Activated naive CD4-positive, alpha-beta T cell treated with anti-CD3 and anti-CD28 coated beads, Interleukin-2, amount 10 ng/mL, durations not matched to agents 7 days and 5 days (primary cell): Measurements from ENCODE around the gene VWA3B.

Source experiments
- CTCF ChIA-PET: fragments of 350-600 bp; sonication (Branson Sonifier 250); formaldehyde crosslinking; loops from one replicate; lab custom pipeline; 2021; ENCODE audit warnings: antibody characterized with exemption; lab: Charles Lee
- DNase-seq: peaks from one replicate; pipeline ENCODE4 v3.0.0-alpha.2; 2020
- H3K27ac Mint-ChIP-seq: one replicate; pipeline ENCODE4 v1.8.0; 2021; ENCODE audit warnings: mild to moderate bottlenecking, moderate library complexity, mixed read lengths
- H3K27me3 Mint-ChIP-seq: one replicate; pipeline ENCODE4 v1.8.0; 2021; ENCODE audit warnings: mild to moderate bottlenecking, mixed read lengths
- H3K36me3 Mint-ChIP-seq: one replicate; pipeline ENCODE4 v1.8.0; 2021; ENCODE audit warnings: mixed read lengths
- H3K4me1 Mint-ChIP-seq: one replicate; pipeline ENCODE4 v1.8.0; 2021; ENCODE audit warnings: mixed read lengths
- H3K4me3 Mint-ChIP-seq: one replicate; pipeline ENCODE4 v1.8.0; 2021; ENCODE audit warnings: mild to moderate bottlenecking, moderate library complexity, mixed read lengths
- H3K9me3 Mint-ChIP-seq: one replicate; pipeline ENCODE4 v1.8.0; 2021; ENCODE audit warnings: mixed read lengths

Gene VWA3B

DNA sequence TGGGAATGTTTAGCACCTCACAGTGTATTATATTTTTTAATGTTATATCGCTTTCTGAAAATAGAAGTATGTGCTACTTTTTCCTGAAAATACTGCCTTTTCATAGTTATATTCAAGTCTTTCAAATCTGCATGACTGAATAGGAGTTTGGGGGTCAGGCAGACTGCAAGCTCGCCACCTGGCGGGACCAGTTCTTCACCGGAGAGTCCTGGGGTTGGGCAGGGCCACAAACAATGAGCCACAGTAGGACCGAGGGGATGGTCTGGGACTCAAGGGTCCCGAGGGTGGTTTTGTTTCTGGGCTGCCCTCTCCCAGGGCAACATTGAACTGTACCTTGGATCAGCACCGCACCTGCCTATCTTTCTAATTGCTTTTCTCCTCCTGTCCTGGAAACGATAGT, 70.6 kb downstream of the VWA3B start:
- Mint-ChIP-seq H3K9me3 (no peaks in the 10 kb centered on the region), H3K27me3 (peaks cover 25% of the 10 kb centered on the region), H3K4me1 (no peaks in the 10 kb centered on the region), H3K4me3 (no peak overlapping the region), H3K27ac (no peak overlapping the region), H3K36me3 (no peaks in the 10 kb centered on the region)
- no peak for DNase-seq
- CTCF ChIA-PET: no interaction called here

DNA sequence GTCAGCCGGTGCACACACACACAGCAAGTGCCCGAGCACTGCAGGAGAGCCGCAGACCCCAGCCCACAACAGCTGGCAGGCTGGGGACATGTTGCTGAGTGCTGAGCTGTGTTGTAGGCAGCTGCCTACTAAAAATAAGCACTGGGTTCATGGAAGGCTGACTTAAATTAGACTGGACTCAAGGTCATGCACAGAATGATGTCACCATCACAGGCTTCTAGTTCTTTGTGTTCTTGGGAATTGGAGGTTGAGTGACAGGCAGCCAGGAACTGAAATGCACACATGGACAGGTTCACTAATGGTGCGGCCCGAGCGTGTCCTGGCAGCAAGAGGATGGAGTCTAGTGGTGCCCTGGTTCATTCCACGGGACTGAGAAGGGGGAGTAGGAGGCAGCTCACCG, 71.3 kb downstream of the VWA3B start:
- Mint-ChIP-seq H3K36me3 (no peaks in the 10 kb centered on the region), H3K4me1 (no peaks in the 10 kb centered on the region), H3K27me3 (peaks cover 25% of the 10 kb centered on the region), H3K9me3 (no peaks in the 10 kb centered on the region), H3K27ac (no peak overlapping the region), H3K4me3 (no peak overlapping the region)
- CTCF ChIA-PET: no interaction called here
- no peak for DNase-seq

DNA sequence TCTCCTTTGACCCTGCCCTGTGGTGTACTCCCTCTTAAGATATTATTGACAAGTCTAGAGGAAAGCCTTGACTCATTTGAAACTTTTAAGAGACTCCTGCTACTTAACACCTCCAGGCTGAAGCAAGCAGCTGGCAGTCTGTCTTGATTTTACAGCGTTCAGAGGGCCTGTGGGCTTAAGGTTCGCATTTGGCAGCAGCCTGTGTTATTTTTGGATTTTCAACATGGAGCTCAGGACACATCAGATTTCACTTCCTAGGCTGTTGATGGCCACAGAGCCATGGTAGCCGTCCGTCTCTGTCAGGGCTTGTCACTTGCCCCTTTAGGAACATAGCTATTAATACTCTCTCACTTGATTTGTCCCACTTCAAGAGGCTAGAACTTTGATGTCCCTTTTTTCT, 73.6 kb downstream of the VWA3B start:
- no peaks in the 10 kb centered on the region for H3K9me3 Mint-ChIP-seq
- no peak overlapping the region for H3K27ac Mint-ChIP-seq
- peaks cover 17% of the 10 kb centered on the region for H3K27me3 Mint-ChIP-seq
- H3K4me3 Mint-ChIP-seq: no peak overlapping the region
- CTCF ChIA-PET: no interaction called here
- no peaks in the 10 kb centered on the region for H3K36me3 Mint-ChIP-seq
- H3K4me1 Mint-ChIP-seq: no peaks in the 10 kb centered on the region
- DNase-seq: no peak

DNA sequence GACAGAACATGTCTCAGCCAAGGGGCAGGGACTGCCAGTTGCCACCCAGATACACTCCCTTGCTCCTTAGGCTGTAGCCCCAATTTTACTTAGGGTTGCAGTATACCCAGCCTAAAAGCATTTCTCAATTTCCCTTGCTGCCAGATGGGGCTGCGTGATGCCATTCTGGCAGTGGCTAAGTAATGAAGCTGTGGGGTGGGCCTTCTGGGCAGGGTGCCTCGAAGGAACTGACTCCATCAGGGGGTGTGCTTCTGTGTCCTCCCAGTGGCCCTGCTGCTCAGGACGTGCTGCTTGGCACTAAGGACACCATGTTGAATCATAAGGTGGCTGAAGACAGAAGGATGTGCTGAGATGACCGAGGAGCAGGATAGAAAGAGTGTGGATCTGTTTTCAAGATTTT, 74.2 kb downstream of the VWA3B start:
- no peak overlapping the region for H3K27ac Mint-ChIP-seq
- no peaks in the 10 kb centered on the region for H3K4me1 Mint-ChIP-seq
- CTCF ChIA-PET: no interaction called here
- H3K36me3 Mint-ChIP-seq: no peaks in the 10 kb centered on the region
- no peaks in the 10 kb centered on the region for H3K9me3 Mint-ChIP-seq
- H3K27me3 Mint-ChIP-seq: peaks cover 18% of the 10 kb centered on the region
- DNase-seq: no peak
- H3K4me3 Mint-ChIP-seq: no peak overlapping the region

DNA sequence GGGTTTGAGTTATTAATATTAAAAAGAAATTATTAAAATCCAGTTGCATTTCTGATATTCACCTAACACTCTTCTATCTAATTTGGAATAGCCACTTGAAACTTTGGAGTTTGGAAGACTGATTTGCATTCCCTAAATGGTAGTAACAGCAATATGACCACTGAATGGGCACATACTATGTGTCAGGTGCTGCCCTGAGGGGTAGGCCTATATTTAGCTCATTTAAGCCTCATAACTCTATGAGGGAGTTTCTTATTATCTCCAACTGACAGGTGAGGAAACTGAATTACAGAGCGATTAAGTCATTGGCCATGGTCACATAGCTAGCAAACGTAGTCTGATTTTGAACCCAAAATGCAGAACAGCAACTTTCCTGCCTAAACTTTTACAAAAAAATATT, 77.3 kb downstream of the VWA3B start:
- no peaks in the 10 kb centered on the region for H3K36me3 Mint-ChIP-seq
- no peak overlapping the region for H3K27ac Mint-ChIP-seq
- H3K27me3 Mint-ChIP-seq: peaks cover 19% of the 10 kb centered on the region
- H3K9me3 Mint-ChIP-seq: no peaks in the 10 kb centered on the region
- CTCF ChIA-PET: no interaction called here
- H3K4me1 Mint-ChIP-seq: no peaks in the 10 kb centered on the region
- no peak overlapping the region for H3K4me3 Mint-ChIP-seq
- DNase-seq: no peak

DNA sequence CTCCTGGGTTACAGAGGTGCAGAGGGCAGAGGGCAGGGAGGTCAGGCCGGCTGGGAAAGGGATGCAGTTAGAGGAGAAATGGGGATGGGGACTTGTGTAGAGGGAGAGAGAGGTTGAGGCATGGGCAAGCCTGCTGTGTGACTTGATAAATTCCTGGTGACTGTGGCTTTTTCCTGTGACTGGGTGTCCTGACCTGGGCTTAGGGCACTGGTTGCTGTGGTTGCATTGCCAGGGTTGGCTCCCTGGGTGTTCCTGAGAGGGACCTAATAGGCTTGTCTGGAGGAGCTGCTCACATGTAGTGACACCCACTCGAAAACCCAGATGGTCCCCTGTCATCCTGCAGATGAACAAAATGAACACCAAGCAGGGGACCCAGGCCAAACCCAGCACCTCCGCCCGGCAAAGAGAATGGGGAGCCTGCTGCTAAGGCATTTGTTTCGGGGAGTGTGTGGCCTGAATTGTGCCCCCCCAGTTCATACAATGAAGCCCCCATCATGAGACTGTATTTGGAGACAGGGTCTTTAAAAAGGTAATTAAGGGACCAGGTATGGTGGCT, 78.6 kb downstream of the VWA3B start:
- no peak for DNase-seq
- peak overlapping the region; percentile 63 for H3K27ac Mint-ChIP-seq
- H3K4me1 Mint-ChIP-seq: no peaks in the 10 kb centered on the region
- H3K27me3 Mint-ChIP-seq: peaks cover 16% of the 10 kb centered on the region
- H3K9me3 Mint-ChIP-seq: no peaks in the 10 kb centered on the region
- H3K4me3 Mint-ChIP-seq: no peak overlapping the region
- CTCF ChIA-PET: no interaction called here
- H3K36me3 Mint-ChIP-seq: no peaks in the 10 kb centered on the region

DNA sequence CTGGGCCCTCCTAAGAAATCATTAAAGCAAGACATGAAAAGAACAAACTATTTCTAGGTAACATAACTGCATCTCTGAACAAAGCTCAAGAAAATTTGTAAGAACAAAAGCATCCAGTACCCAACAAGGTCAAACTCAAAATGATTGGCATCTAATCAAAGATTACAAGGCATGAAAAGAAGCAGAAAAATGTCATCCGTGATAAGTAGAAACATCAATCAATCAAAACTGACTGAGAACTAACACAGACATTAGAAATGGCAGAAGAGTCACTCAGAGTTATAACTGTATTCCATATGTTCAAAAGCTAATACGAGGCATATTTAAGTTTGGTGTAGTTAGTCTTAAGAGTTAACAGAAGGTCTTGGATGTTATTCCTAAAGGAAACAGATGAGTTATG, 80.9 kb downstream of the VWA3B start:
- Mint-ChIP-seq H3K4me3 (no peak overlapping the region), H3K27me3 (peaks cover 32% of the 10 kb centered on the region), H3K9me3 (no peaks in the 10 kb centered on the region), H3K36me3 (no peaks in the 10 kb centered on the region), H3K4me1 (no peaks in the 10 kb centered on the region), H3K27ac (no peak overlapping the region)
- DNase-seq: no peak
- CTCF ChIA-PET: interaction anchor here (0.6 kb wide), 1 partner anchor 16 kb away, joined by 3 read pairs; no protein-coding TSS in a partner anchor

DNA sequence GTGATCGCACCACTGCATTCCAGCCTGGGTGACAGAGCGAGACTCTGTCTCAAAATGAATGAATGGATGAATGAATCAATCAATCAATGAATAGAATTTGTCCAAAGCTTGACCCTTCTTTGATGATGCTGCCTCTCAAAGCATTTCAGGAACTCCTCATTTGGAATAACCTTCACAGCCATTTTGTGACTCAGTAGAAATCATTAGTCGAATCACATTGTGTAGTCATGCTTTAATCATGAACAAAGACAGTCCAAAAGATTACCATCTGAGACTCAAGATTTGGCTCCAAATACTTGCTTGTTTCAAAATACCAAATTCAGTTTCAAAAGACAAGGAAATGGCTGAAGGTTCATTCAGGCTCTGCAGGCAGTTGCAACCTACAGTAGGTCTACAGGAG, 83.1 kb downstream of the VWA3B start:
- H3K4me1 Mint-ChIP-seq: no peaks in the 10 kb centered on the region
- H3K4me3 Mint-ChIP-seq: no peak overlapping the region
- H3K27me3 Mint-ChIP-seq: peaks cover 38% of the 10 kb centered on the region
- H3K9me3 Mint-ChIP-seq: no peaks in the 10 kb centered on the region
- no peak for DNase-seq
- no peak overlapping the region for H3K27ac Mint-ChIP-seq
- CTCF ChIA-PET: no interaction called here
- no peaks in the 10 kb centered on the region for H3K36me3 Mint-ChIP-seq

DNA sequence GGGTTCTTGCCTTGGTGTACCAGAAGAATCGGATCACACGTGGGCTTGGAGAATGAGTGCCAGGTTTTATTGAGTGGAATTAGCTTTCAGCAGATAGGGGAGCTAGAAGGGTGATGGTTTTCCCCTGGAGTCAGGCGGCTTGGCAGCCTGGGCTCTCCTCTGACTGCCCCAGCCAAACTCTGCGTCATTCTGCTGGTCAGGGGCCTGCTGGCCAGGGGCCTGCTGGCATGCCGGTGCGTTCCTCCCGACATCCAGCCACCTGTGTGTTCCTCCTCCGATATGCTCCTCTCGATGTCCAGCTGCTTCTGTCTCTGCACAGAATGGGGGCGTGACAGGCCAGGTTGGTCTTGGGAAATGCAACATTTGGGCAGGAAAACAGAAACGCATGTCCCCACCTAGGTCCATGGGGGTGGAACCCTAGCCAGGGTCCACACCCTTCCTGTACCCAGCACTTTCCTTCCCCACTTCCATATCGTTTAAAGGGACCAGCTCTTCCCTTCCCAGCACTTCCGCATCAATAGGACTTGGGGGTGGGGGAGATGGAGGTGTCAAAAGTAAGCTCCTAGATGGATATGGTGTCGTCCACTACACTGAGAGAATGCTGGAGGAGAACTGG, 85.3 kb downstream of the VWA3B start:
- H3K4me1 Mint-ChIP-seq: no peaks in the 10 kb centered on the region

DNA sequence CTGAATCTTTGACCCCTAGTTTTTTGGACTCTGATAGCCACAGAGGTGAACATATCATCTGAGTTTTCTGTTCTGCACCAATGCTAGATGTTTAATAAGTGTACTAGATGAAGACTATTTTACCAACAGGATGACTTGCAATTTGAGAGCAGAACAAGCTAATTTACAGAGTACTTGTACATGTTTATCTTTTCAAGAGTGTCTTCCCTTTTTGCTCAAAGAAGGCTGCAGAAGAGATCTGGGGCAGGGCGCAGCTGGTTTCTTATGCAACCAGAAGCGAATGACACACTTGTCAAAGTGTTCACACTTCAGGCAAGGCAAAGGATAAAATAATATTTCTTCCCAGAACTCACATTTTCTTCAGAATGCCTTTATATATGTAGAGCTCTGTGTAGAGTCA, 86.0 kb downstream of the VWA3B start:
- Mint-ChIP-seq H3K9me3 (no peaks in the 10 kb centered on the region), H3K4me1 (no peaks in the 10 kb centered on the region), H3K36me3 (no peaks in the 10 kb centered on the region), H3K27me3 (peaks cover 53% of the 10 kb centered on the region), H3K4me3 (no peak overlapping the region), H3K27ac (no peak overlapping the region)
- DNase-seq: no peak
- CTCF ChIA-PET: no interaction called here

More for the DNA sequence above, 85.3 kb downstream of the VWA3B start:
- CTCF ChIA-PET: no interaction called here
- Mint-ChIP-seq H3K9me3 (no peaks in the 10 kb centered on the region), H3K4me3 (no peak overlapping the region), H3K36me3 (no peaks in the 10 kb centered on the region), H3K27me3 (peaks cover 49% of the 10 kb centered on the region), H3K27ac (no peak overlapping the region)
- no peak for DNase-seq

DNA sequence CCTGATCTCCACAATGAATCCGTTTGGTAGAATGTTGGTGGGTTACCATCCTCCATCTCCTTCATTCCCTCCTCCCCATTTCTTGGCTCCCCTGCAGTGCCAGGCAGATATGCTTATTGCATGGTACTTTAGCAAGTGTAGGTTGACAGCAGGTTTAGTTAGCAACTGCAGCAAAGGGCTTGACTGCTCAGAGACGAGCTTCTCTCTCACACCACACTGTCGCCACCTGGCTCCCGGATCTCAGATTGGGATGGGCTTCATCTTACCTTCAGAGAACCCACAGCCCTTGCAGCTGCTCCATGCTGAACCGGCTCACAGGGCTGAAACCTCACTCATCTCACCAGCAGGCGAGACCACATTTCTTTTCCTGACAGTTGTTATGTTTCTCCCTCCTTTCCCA, 88.8 kb downstream of the VWA3B start:
- Mint-ChIP-seq H3K27me3 (peaks cover 73% of the 10 kb centered on the region), H3K4me3 (no peak overlapping the region), H3K9me3 (no peaks in the 10 kb centered on the region), H3K36me3 (no peaks in the 10 kb centered on the region), H3K4me1 (no peaks in the 10 kb centered on the region), H3K27ac (no peak overlapping the region)
- CTCF ChIA-PET: interaction anchor here (0.6 kb wide), 1 partner anchor 510 kb away, joined by 3 read pairs; no protein-coding TSS in a partner anchor
- no peak for DNase-seq

DNA sequence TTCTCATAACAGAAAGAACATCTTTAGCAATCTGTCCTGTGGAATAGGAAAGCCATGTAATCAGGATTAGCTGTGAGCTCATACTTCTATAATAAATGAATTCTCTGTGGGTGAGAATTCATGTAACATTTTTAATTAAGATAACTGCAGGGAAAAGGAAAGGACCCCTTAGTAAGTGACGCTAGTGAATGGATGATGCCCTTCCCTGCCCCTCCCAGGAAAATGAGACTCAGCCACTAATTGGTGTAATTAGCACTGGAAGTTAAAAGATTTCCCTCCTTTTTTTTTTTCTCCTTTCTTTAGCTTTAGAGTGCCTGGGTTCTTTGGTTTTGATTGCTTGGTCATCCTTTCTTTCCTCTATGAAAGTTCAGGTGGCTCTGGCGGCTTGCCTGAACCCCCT, 90.3 kb downstream of the VWA3B start:
- Mint-ChIP-seq H3K4me3 (no peak overlapping the region), H3K36me3 (no peaks in the 10 kb centered on the region), H3K4me1 (no peaks in the 10 kb centered on the region), H3K27ac (no peak overlapping the region), H3K9me3 (no peaks in the 10 kb centered on the region), H3K27me3 (peaks cover 65% of the 10 kb centered on the region)
- CTCF ChIA-PET: no interaction called here
- no peak for DNase-seq

DNA sequence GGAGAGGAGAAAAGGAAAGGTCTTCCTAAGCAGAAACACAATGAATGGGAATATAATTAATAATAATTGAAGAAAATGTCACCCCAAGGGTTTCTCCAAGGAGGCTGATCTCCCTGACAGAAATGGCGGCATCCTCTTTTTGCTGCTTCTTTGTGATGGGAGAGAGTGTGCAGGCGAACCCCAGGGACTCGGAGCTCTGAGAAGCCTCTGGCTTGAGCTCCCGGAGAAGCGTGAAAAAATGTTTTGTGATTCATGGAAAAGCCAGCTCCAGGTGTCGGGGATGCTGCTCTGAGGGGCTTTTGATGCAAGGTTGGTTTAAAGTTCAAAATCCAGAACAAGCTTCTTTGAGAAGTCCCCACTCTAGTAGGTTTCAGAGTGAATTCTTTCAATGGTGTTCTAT, 91.0 kb downstream of the VWA3B start:
- CTCF ChIA-PET: no interaction called here
- H3K27ac Mint-ChIP-seq: no peak overlapping the region
- no peak for DNase-seq
- H3K9me3 Mint-ChIP-seq: no peaks in the 10 kb centered on the region
- no peak overlapping the region for H3K4me3 Mint-ChIP-seq
- H3K36me3 Mint-ChIP-seq: no peaks in the 10 kb centered on the region
- no peaks in the 10 kb centered on the region for H3K4me1 Mint-ChIP-seq
- H3K27me3 Mint-ChIP-seq: peaks cover 60% of the 10 kb centered on the region

DNA sequence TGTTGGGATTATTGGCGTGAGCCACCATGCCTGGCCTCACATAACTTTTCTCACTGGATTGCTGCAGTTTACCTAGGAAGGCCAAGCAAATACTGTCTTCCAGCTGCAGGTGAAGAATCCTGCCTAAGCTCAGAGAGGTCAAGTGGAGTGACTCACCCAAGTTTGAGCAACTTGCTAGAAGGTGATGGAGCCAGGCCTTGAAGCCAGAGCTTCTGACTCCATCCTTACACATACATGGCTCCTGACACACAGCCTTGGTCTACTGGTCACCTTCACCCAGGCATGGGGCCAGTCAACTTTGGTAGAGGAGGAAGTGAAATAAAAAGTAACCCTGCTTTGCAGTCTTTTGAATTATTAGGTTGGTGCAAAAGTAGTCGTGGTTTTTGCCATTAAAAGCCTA, 93.5 kb downstream of the VWA3B start:
- H3K4me3 Mint-ChIP-seq: no peak overlapping the region
- no peaks in the 10 kb centered on the region for H3K9me3 Mint-ChIP-seq
- CTCF ChIA-PET: no interaction called here
- peaks cover 51% of the 10 kb centered on the region for H3K27me3 Mint-ChIP-seq
- H3K27ac Mint-ChIP-seq: no peak overlapping the region
- H3K36me3 Mint-ChIP-seq: no peaks in the 10 kb centered on the region
- H3K4me1 Mint-ChIP-seq: no peaks in the 10 kb centered on the region
- DNase-seq: no peak

DNA sequence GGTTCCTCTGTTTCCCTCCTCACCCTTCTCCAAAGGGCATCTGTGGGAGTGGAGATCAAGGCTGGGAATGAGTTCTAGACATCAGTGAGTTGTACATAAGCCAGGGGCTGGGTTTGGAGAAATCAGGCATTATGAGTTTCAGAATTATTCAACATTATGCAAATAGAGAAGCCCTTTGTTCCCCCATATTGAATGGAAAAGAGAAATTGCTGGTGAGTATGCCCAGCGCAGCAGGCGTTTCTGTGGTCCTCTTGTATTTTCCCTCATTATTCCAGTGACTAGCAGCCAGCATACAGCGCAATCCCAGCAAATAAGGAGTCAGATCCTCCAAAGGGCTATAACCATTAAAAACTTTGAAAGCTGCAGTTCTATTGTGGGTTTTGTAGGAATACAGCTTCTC, 94.4 kb downstream of the VWA3B start:
- Mint-ChIP-seq H3K36me3 (no peaks in the 10 kb centered on the region), H3K9me3 (no peaks in the 10 kb centered on the region), H3K27ac (no peak overlapping the region), H3K27me3 (peaks cover 42% of the 10 kb centered on the region), H3K4me3 (no peak overlapping the region), H3K4me1 (no peaks in the 10 kb centered on the region)
- DNase-seq: no peak
- CTCF ChIA-PET: no interaction called here
